Measurements from ENCODE around the gene PLPPR1. TPM values are rescaled to one million over a fixed set of nuclear protein-coding genes. Genes with fewer than 3 reads are reported as not detected.

Gene PLPPR1
- total RNA-seq, 1 experiment from 2014 or later, result not detected

- Histone ChIP-seq H4K20me1 (ENCODE audit: insufficient read depth) (no peaks in the 10 kb centered on the region), H3K27me3 (ENCODE audit: insufficient read depth, low read length) (peaks cover 4% of the 10 kb centered on the region; the same call in 1 of the 2 replicates), H3K4me1 (ENCODE audit: control insufficient read depth in 1 of 2, insufficient read depth in 2 of 2, low read length in 2 of 2) (no peaks in the 10 kb centered on the region), H3K9me2 (ENCODE audit: insufficient read depth) (no peaks in the 10 kb centered on the region), H3K9ac (ENCODE audit: low read length) (no peak overlapping the region), H2AFZ (ENCODE audit: low read depth, low read length, poor library complexity, severe bottlenecking) (no peak overlapping the region), H3K27ac (ENCODE audit: low read depth, low read length) (no peak overlapping the region), H3K36me3 (ENCODE audit: control insufficient read depth in 1 of 2, insufficient read depth in 2 of 2, low read length in 2 of 2) (no peaks in the 10 kb centered on the region), H3K9me3 (ENCODE audit: control insufficient read depth in 1 of 2, insufficient read depth in 1 of 2, low read depth in 1 of 2, low read length in 2 of 2) (no peaks in the 10 kb centered on the region), H3K79me2 (ENCODE audit: insufficient read depth, low read length) (no peaks in the 10 kb centered on the region), H3K4me3 (replicated peaks in 1 of 2; ENCODE audit: low read depth in 1 of 2, low read length in 2 of 2) (no peak overlapping the region), H3K4me2 (ENCODE audit: low read length) (no peak overlapping the region)
- DNase-seq (ENCODE audit: low read depth, low spot score) (no peak), ATAC-seq (no peak)
- BruUV-seq (replicated peaks), result no TSS peak
- intact Hi-C loops (cut with micrococcal nuclease), result no loop called here
- ChIA-PET POLR2A (no interaction called here), CTCF (interaction anchor here (2.1 kb wide), 1 partner anchor 139 kb away, joined by 5 read pairs; no protein-coding TSS in a partner anchor), RAD21 (ENCODE audit: low non-redundant PET in 1 of 2, low total read pairs in 2 of 2, uncharacterized antibody in 2 of 2, unreplicated experiment in 2 of 2) (no interaction called here)
- TF ChIP-seq EZH2 (IDR thresholded peaks at IDR 0.05), result no peak
- TF ChIP-seq REST (IDR thresholded peaks at IDR 0.05; ENCODE audit: low read depth), result no peak
- TF ChIP-seq EGR1 (IDR thresholded peaks at IDR 0.05; ENCODE audit: low read depth), result no peak
Observed at GRCh38 chr9:101172616-101173015, 144.1 kb downstream of the PLPPR1 start.

- H3K4me1 ChIP-seq (ENCODE audit: control insufficient read depth in 1 of 2, insufficient read depth in 2 of 2, low read length in 2 of 2), result no peaks in the 10 kb centered on the region
- ATAC-seq, result no peak
- no peaks in the 10 kb centered on the region for H3K79me2 ChIP-seq (ENCODE audit: insufficient read depth, low read length)
- no peak overlapping the region for H3K4me2 ChIP-seq (ENCODE audit: low read length)
- CTCF ChIA-PET, result interaction anchor here (2.1 kb wide), 1 partner anchor 138 kb away, joined by 5 read pairs; no protein-coding TSS in a partner anchor
- H3K27ac ChIP-seq (ENCODE audit: low read depth, low read length), result no peak overlapping the region
- POLR2A ChIA-PET, result no interaction called here
- RAD21 ChIA-PET (ENCODE audit: low non-redundant PET in 1 of 2, low total read pairs in 2 of 2, uncharacterized antibody in 2 of 2, unreplicated experiment in 2 of 2), result no interaction called here
- no peaks in the 10 kb centered on the region for H4K20me1 ChIP-seq (ENCODE audit: insufficient read depth)
- no peak overlapping the region for H3K4me3 ChIP-seq (replicated peaks in 1 of 2; ENCODE audit: low read depth in 1 of 2, low read length in 2 of 2)
- no peaks in the 10 kb centered on the region for H3K36me3 ChIP-seq (ENCODE audit: control insufficient read depth in 1 of 2, insufficient read depth in 2 of 2, low read length in 2 of 2)
- TF ChIP-seq REST (IDR thresholded peaks at IDR 0.05; ENCODE audit: low read depth) (no peak), SP1 (IDR thresholded peaks at IDR 0.05; ENCODE audit: low read depth) (no peak), TCF7L2 (IDR thresholded peaks at IDR 0.05; ENCODE audit: borderline replicate concordance, extremely low read depth, insufficient read depth, insufficient read length) (no peak), FOSL1 (IDR thresholded peaks at IDR 0.05; ENCODE audit: low read depth) (no peak), ZBTB33 (IDR thresholded peaks at IDR 0.05; ENCODE audit: extremely low read depth, insufficient replicate concordance, low read length) (no peak), ZFX (IDR thresholded peaks at IDR 0.05) (no peak)
- H2AFZ ChIP-seq (ENCODE audit: low read depth, low read length, poor library complexity, severe bottlenecking), result no peak overlapping the region
- DNase-seq (ENCODE audit: low read depth, low spot score), result no peak
- H3K9ac ChIP-seq (ENCODE audit: low read length), result no peak overlapping the region
- H3K27me3 ChIP-seq (ENCODE audit: insufficient read depth, low read length), result peaks cover 4% of the 10 kb centered on the region; the same call in 1 of the 2 replicates
- no peaks in the 10 kb centered on the region for H3K9me3 ChIP-seq (ENCODE audit: control insufficient read depth in 1 of 2, insufficient read depth in 1 of 2, low read depth in 1 of 2, low read length in 2 of 2)
- intact Hi-C loops (cut with micrococcal nuclease), result no loop called here
- no peaks in the 10 kb centered on the region for H3K9me2 ChIP-seq (ENCODE audit: insufficient read depth)
- no TSS peak for BruUV-seq (replicated peaks)
Observed at GRCh38 chr9:101173907-101174306, 145.4 kb downstream of the PLPPR1 start.
